Panc1 (cell line): Measurements from ENCODE around the gene USP43. TPM values are rescaled to one million over a fixed set of nuclear protein-coding genes. Genes with fewer than 3 reads are reported as not detected.

ENCODE experiments used
- ATAC-seq: fragments of 200-7000 bp; cut with Tn5 transposase; 2 replicates; pipeline ENCODE4 v1.9.1; 2020; ENCODE audit warnings: mild to moderate bottlenecking, moderate library complexity
- BruUV-seq: library from RNA; stranded (reverse); fragments of 400-500 nt; replicated peaks from 2 replicates; lab custom pipeline; 2021; lab: Mats Ljungman, UMichigan
- CTCF ChIA-PET: fragments of 300-600 bp; sonication (Branson Sonifier 250); formaldehyde crosslinking; loops from one replicate; lab custom pipeline; 2022; ENCODE audit warnings: antibody characterized with exemption; lab: Charles Lee
- POLR2A ChIA-PET: fragments of 300-600 bp; sonication (Branson Sonifier 250); formaldehyde crosslinking; loops from one replicate; lab custom pipeline; 2022; ENCODE audit warnings: antibody characterized with exemption; lab: Charles Lee
- DNase-seq: peaks from one replicate; pipeline ENCODE4 v3.0.0-alpha.2; 2010; ENCODE audit warnings: low read depth, low spot score
- H3K27ac ChIP-seq: 2 replicates; pipeline ENCODE4 v1.5.1; 2011; ENCODE audit warnings: mild to moderate bottlenecking, low read length, inconsistent platforms
- H3K27me3 ChIP-seq: fragments of 200-500 bp; sonication (Bioruptor generic); 2 replicates; pipeline ENCODE4 v1.6.0; 2014; ENCODE audit warnings: low read length, inconsistent platforms; ENCODE audit not compliant: control insufficient read depth, insufficient read depth
- H3K36me3 ChIP-seq: fragments of 200-500 bp; sonication (Bioruptor generic); 2 replicates; pipeline ENCODE4 v1.5.1; 2014; ENCODE audit warnings: inconsistent platforms, mild to moderate bottlenecking, low read length, moderate library complexity; ENCODE audit not compliant: control insufficient read depth, insufficient read depth
- H3K4me1 ChIP-seq: 2 replicates; pipeline ENCODE4 v1.5.1; 2011; ENCODE audit warnings: inconsistent platforms, mild to moderate bottlenecking, low read length, moderate library complexity; ENCODE audit not compliant: control insufficient read depth, insufficient read depth
- H3K4me3 ChIP-seq, 2 experiments: 2 replicates each; pipeline ENCODE4 v1.5.1; 2011 to 2012; ENCODE audit warnings: low read depth in 2 of 2, low read length in 2 of 2, mild to moderate bottlenecking in 2 of 2, inconsistent platforms in 1 of 2, moderate library complexity in 1 of 2
- H3K9me3 ChIP-seq: fragments of 200-500 bp; sonication (Bioruptor generic); 2 replicates; pipeline ENCODE4 v1.5.1; 2014; ENCODE audit warnings: low read depth, mild to moderate bottlenecking, inconsistent platforms, low read length, moderate library complexity; ENCODE audit not compliant: control insufficient read depth, insufficient read depth
- POLR2AphosphoS5 ChIP-seq: IDR thresholded peaks from 2 replicates; pipeline ENCODE4 v1.6.1; 2012; ENCODE audit warnings: mild to moderate bottlenecking, low read depth, low read length, moderate library complexity
- SIN3A ChIP-seq: IDR thresholded peaks from 2 replicates; pipeline ENCODE4 v1.6.1; 2012; ENCODE audit warnings: low read depth, mild to moderate bottlenecking, low read length, moderate library complexity, borderline replicate concordance; ENCODE audit not compliant: insufficient read depth
- TCF7L2 ChIP-seq: IDR thresholded peaks from 2 replicates; pipeline ENCODE4 v1.6.1; 2011; ENCODE audit warnings: mild to moderate bottlenecking, low read depth, low read length, inconsistent platforms
- in situ Hi-C: cut with HindIII; loops from 2 replicates; pipeline ENCODE4 v1.10.0; 2016; ENCODE audit warnings: low sequenced_read_pairs, low pct_unique_long_range_greater_than_20kb
- intact Hi-C: fragments of 100-400 bp; cut with micrococcal nuclease; formaldehyde crosslinking; loops from one replicate; pipeline ENCODE4 v1.10.0; 2022; ENCODE audit not compliant: unreplicated experiment
- total RNA-seq: library from RNA; stranded (reverse); gene quantifications from one replicate; pipeline ENCODE4 v1.2.1, GENCODE V29; 2021; ENCODE audit not compliant: unreplicated experiment
- TF ChIP-seq, protein P1 (sequence below): fragments of 450-650 bp; IDR thresholded peaks from 2 replicates; pipeline ENCODE4 v1.5.1; 2017; ENCODE audit warnings: mild to moderate bottlenecking
- TF ChIP-seq, protein P2 (sequence below), 2 experiments: IDR thresholded peaks; 2 replicates each; pipeline ENCODE4 v1.6.1; 2011 to 2012; ENCODE audit warnings: low read depth in 2 of 2, control low read depth in 1 of 2, low read length in 1 of 2, mild to moderate bottlenecking in 1 of 2, moderate library complexity in 1 of 2; ENCODE audit not compliant: insufficient read depth in 1 of 2

USP43 gene
- total RNA-seq, 1 experiment from 2014 or later: 7.3 TPM

DNA sequence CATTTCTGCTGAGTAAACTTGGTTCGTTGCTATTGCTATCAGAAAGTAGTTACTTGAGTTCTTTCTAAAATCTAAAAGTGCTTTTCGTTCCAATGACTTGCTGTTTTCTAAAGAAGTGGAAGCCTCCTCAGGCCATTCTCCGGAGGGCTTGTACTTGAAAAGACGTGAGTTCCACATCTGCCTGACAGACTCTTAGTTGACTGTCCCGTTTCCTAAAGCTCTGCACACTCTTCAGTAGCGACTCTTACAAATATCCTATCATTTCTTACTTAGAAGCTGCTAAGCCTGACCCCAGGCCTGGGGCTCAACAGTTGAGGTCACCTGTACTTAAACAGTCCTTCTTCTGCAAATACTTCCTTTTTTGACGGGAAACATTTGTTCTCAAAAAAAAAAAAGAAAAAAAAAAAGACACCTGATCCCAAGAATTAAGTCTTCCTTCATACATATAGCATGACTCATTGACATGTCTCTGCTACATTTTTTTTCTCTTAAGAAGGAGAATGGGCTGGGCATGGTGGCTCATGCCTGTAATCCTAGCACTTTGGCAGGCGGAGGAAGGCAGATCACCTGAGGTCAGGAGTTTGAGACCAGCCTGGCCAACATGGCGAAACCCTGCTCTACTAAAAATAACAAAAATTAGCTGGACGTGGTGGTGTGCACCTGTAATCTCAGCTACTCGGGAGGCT lies 84.6 kb downstream of the USP43 start:
- CTCF ChIA-PET: no interaction called here
- ATAC-seq: no peak
- intact Hi-C loops: loop anchor here (2.0 kb wide), 1 partner anchor 39 kb away; no protein-coding TSS in a partner anchor

DNA sequence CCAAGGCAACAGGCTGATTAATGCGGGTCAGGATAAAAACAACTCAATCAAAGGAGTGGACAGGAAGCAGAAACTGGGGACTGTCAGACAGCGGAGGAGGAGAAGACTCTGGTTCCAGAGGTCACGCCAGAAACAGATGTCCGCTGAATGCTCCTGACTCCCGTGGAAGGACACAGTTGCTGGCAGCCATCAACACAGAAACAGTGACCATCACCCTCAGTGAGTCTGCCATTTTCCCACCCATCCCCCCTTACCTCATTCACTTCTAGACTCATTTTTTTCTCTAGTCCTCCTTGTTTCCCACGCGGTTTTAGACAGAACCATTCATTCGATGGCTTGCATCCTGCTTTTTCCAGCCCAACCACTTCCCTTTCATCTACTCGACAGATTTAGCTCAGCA lies 105.2 kb downstream of the USP43 start:
- Histone ChIP-seq H3K4me3 (no peak overlapping the region), H3K36me3 (no peaks in the 10 kb centered on the region), H3K4me1 (no peaks in the 10 kb centered on the region), H3K9me3 (no peaks in the 10 kb centered on the region), H3K27me3 (peaks cover 7% of the 10 kb centered on the region), H3K27ac (no peak overlapping the region)
- POLR2A ChIA-PET: no interaction called here
- DNase-seq: no peak
- CTCF ChIA-PET: no interaction called here
- TF ChIP-seq TCF7L2 (no peak), POLR2AphosphoS5 (no peak), SIN3A (no peak)
- TF ChIP-seq, protein P1, sequence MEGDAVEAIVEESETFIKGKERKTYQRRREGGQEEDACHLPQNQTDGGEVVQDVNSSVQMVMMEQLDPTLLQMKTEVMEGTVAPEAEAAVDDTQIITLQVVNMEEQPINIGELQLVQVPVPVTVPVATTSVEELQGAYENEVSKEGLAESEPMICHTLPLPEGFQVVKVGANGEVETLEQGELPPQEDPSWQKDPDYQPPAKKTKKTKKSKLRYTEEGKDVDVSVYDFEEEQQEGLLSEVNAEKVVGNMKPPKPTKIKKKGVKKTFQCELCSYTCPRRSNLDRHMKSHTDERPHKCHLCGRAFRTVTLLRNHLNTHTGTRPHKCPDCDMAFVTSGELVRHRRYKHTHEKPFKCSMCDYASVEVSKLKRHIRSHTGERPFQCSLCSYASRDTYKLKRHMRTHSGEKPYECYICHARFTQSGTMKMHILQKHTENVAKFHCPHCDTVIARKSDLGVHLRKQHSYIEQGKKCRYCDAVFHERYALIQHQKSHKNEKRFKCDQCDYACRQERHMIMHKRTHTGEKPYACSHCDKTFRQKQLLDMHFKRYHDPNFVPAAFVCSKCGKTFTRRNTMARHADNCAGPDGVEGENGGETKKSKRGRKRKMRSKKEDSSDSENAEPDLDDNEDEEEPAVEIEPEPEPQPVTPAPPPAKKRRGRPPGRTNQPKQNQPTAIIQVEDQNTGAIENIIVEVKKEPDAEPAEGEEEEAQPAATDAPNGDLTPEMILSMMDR: no peak
- TF ChIP-seq, protein P2, sequence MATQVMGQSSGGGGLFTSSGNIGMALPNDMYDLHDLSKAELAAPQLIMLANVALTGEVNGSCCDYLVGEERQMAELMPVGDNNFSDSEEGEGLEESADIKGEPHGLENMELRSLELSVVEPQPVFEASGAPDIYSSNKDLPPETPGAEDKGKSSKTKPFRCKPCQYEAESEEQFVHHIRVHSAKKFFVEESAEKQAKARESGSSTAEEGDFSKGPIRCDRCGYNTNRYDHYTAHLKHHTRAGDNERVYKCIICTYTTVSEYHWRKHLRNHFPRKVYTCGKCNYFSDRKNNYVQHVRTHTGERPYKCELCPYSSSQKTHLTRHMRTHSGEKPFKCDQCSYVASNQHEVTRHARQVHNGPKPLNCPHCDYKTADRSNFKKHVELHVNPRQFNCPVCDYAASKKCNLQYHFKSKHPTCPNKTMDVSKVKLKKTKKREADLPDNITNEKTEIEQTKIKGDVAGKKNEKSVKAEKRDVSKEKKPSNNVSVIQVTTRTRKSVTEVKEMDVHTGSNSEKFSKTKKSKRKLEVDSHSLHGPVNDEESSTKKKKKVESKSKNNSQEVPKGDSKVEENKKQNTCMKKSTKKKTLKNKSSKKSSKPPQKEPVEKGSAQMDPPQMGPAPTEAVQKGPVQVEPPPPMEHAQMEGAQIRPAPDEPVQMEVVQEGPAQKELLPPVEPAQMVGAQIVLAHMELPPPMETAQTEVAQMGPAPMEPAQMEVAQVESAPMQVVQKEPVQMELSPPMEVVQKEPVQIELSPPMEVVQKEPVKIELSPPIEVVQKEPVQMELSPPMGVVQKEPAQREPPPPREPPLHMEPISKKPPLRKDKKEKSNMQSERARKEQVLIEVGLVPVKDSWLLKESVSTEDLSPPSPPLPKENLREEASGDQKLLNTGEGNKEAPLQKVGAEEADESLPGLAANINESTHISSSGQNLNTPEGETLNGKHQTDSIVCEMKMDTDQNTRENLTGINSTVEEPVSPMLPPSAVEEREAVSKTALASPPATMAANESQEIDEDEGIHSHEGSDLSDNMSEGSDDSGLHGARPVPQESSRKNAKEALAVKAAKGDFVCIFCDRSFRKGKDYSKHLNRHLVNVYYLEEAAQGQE (IDR thresholded peaks at IDR 0.05; ENCODE audit: insufficient read depth in 1 of 2, low read depth in 2 of 2, low read length in 1 of 2): no peak
- intact Hi-C loops (no loop called here), in situ Hi-C loops (no loop called here)
- no TSS peak for BruUV-seq
- ATAC-seq: no peak

More for the DNA sequence above, 84.6 kb downstream of the USP43 start:
- H3K27me3 ChIP-seq: no peaks in the 10 kb centered on the region
- H3K9me3 ChIP-seq: no peaks in the 10 kb centered on the region
- H3K36me3 ChIP-seq: no peaks in the 10 kb centered on the region
- no TSS peak for BruUV-seq
- no peak overlapping the region for H3K4me3 ChIP-seq
- in situ Hi-C loops: no loop called here
- H3K4me1 ChIP-seq: no peaks in the 10 kb centered on the region
- no peak for DNase-seq
- POLR2A ChIA-PET: no interaction called here
- TF ChIP-seq, protein P2 (IDR thresholded peaks at IDR 0.05; ENCODE audit: insufficient read depth in 1 of 2, low read depth in 2 of 2, low read length in 1 of 2): no peak
- no peak for TF ChIP-seq POLR2AphosphoS5
- no peak for TF ChIP-seq TCF7L2
- no peak overlapping the region for H3K27ac ChIP-seq
